ENCODE measurements around the gene DPP7. TPM values are rescaled to one million over a fixed set of nuclear protein-coding genes. Genes with fewer than 3 reads are reported as not detected.
A peak's percentile ranks its signal among the peaks of the same experiment; 100 is the strongest.

DPP7 gene
- total RNA-seq, 2 experiments from 2014 or later: 344 to 349 TPM

DNA sequence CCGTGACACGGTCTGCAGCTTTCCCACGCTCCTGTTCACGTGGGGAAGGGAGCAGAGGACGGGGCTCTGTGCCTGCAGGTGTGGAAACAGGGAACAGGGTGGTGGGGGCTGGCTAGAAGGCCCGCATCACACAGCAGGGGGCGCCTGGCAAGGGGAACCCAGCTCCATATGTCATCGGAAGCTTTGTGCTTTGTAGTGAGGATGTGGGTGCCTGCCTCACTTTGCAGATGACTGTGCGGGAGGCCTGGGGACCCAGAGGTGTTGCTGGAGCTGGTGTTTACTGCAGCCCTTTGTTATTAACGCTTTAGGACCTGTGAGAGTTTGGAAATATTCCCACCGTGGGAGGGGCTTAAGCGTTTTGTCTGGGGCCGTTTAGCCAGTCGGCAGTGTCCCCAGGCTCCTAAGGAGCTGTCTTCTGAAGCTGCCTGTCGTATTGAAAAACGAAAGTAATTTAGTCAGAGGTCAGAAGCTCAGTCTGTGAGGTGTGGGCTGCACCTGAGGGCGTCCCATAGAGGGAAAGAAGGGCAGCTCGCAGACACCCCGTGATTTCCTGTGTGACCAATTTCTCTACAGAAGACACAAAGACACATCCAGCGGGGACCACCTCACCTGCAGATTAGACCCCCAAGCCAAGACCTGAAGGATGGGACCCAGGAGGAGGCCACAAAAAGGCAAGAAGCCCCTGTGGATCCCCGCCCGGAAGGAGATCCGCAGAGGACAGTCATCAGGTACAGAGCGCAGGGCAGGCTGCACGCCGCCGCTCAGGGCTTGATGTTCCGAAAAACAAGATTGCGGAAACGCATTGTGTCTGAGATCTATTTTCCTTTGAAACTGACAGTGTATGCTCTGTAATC is 18.6 kb downstream of the DPP7 start:
- H3K27me3 Mint-ChIP-seq: no peaks in the 10 kb centered on the region
- ChIA-PET POLR2A (interaction anchor here (0.6 to 2.2 kb wide), 25 partner anchors 9 to 368 kb away, joined by 3 to 89 read pairs (median 5); partner anchors contain the start of genes MAN1B1, NELFB, RABL6 and RNF208), CTCF (interaction anchor here (0.6 to 2.3 kb wide), 16 partner anchors 9 to 141 kb away, joined by 3 to 20 read pairs (median 4); partner anchors contain the start of genes DPP7, MAN1B1, NPDC1 and RNF224)
- H3K4me3 Mint-ChIP-seq: peak overlapping the region; percentile 86
- Histone ChIP-seq H3K4me1 (ENCODE audit: insufficient read depth, low read length) (peaks cover 28% of the 10 kb centered on the region), H3K4me3 (ENCODE audit: low read length) (peak overlapping the region; percentile 42), H3K9me3 (ENCODE audit: control insufficient read depth in 1 of 2, insufficient read depth in 1 of 2, low read length in 2 of 2) (no peaks in the 10 kb centered on the region), H3K27ac (ENCODE audit: low read depth in 1 of 2, low read length in 2 of 2) (peak overlapping the region; percentile 59 to 85), H3K36me3 (ENCODE audit: insufficient read depth, low read length) (peaks cover 52% of the 10 kb centered on the region), H3K27me3 (ENCODE audit: control insufficient read depth in 1 of 2, insufficient read depth in 2 of 2, low read length in 2 of 2) (no peaks in the 10 kb centered on the region)
- H3K27ac Mint-ChIP-seq: peak overlapping the region; percentile 92
- peaks cover 22% of the 10 kb centered on the region for H3K4me1 Mint-ChIP-seq (ENCODE audit: low read depth)
- intact Hi-C loops (cut with DNase I, micrococcal nuclease): loop anchor here (1.0 to 10.0 kb wide), 4 partner anchors 19 to 509 kb away; partner anchors contain the start of genes RNF224 (in 2 of the 2), ARRDC1 (in 1 of the 2) and DPP7 (in 1 of the 2)
- peaks cover 60% of the 10 kb centered on the region for H3K36me3 Mint-ChIP-seq (ENCODE audit: low read depth)
- TF ChIP-seq, protein P1, sequence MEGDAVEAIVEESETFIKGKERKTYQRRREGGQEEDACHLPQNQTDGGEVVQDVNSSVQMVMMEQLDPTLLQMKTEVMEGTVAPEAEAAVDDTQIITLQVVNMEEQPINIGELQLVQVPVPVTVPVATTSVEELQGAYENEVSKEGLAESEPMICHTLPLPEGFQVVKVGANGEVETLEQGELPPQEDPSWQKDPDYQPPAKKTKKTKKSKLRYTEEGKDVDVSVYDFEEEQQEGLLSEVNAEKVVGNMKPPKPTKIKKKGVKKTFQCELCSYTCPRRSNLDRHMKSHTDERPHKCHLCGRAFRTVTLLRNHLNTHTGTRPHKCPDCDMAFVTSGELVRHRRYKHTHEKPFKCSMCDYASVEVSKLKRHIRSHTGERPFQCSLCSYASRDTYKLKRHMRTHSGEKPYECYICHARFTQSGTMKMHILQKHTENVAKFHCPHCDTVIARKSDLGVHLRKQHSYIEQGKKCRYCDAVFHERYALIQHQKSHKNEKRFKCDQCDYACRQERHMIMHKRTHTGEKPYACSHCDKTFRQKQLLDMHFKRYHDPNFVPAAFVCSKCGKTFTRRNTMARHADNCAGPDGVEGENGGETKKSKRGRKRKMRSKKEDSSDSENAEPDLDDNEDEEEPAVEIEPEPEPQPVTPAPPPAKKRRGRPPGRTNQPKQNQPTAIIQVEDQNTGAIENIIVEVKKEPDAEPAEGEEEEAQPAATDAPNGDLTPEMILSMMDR (IDR thresholded peaks at IDR 0.05): peak; percentile 80
- peak; percentile 78 to 95 (median 85) for DNase-seq
- H3K9me3 Mint-ChIP-seq: no peaks in the 10 kb centered on the region
- peak; percentile 98 for ATAC-seq (ENCODE audit: poor library complexity)

DNA sequence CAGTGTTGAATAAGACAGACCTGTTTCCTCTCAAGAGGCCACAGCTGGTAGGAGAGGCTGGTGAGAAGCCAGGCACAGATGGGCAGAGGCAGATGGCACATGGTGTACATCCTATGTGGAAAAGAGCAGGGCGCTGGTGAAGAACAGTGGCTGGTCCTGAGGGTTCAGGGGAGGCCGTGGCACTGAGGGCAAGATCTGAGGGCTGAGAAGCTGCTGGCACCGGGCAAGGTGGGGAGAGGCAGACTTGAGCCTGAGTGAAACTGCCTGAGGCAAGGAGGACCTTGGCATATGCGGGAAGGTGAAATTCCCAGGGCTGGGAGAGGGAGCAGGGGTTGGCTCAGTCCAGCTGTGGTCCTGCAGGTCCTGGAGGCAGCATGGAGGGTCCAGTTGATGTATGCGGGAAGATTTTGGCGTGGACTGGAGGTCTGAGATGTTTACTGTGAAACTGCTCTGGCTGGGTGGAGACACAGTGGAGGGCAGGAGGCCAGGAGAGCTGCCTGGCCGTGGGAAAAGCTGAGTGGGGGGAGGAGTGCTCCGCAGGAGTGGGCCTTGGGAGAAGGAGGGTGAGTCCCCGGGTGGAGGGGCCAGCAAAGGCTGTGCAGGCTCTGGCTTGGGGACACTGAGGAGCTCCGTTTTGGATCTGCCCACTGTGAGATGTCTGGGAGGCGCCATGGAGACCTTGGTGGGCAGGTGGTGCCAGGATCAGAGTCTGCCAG is 25.1 kb downstream of the DPP7 start:
- Histone ChIP-seq H3K4me1 (ENCODE audit: insufficient read depth, low read length) (peaks cover 22% of the 10 kb centered on the region), H3K27ac (ENCODE audit: low read depth in 1 of 2, low read length in 2 of 2) (no peak overlapping the region), H3K4me3 (ENCODE audit: low read length) (no peak overlapping the region), H3K36me3 (ENCODE audit: insufficient read depth, low read length) (peaks cover 30% of the 10 kb centered on the region), H3K9me3 (ENCODE audit: control insufficient read depth in 1 of 2, insufficient read depth in 1 of 2, low read length in 2 of 2) (no peaks in the 10 kb centered on the region), H3K27me3 (ENCODE audit: control insufficient read depth in 1 of 2, insufficient read depth in 2 of 2, low read length in 2 of 2) (no peaks in the 10 kb centered on the region)
- ATAC-seq (ENCODE audit: poor library complexity) (no peak), DNase-seq (no peak)
- ChIA-PET CTCF (interaction anchor here (0.8 kb wide), 1 partner anchor 60 kb away, joined by 4 read pairs; no protein-coding TSS in a partner anchor), POLR2A (interaction anchor here (3.7 to 4.2 kb wide), 2 partner anchors 41 to 151 kb away, joined by 28 to 32 read pairs; partner anchors contain the start of gene TUBB4B)
- H3K36me3 Mint-ChIP-seq (ENCODE audit: low read depth): peaks cover 64% of the 10 kb centered on the region
- peak overlapping the region; percentile 42 for H3K27ac Mint-ChIP-seq
- no peak overlapping the region for H3K4me3 Mint-ChIP-seq
- no peaks in the 10 kb centered on the region for H3K9me3 Mint-ChIP-seq
- peaks cover 36% of the 10 kb centered on the region for H3K4me1 Mint-ChIP-seq (ENCODE audit: low read depth)
- TF ChIP-seq, protein P1 (IDR thresholded peaks at IDR 0.05): no peak
- intact Hi-C loops (cut with DNase I, micrococcal nuclease): loop anchor here (5.0 kb wide), 2 partner anchors 38 to 607 kb away; partner anchors contain the start of gene SEC16A (in 1 of the 2)
- H3K27me3 Mint-ChIP-seq: no peaks in the 10 kb centered on the region

DNA sequence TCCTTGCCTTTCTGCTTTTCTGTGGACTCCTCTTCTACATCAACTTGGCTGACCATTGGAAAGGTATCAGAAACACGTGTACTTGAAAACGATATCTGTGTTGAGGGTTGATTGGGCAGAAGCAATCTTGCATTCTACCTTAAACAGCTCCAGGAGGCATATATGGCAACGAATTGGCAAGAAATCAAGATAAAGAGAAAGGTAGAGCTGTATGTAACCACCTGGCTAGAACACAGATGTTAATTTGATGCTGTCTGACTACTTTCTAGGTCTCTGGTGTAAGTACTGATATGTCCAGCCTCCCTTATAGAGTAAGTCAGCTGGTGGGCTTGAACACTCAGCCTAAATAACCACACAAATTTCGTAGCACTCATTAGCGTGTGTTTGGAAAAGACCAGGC is 26.4 kb downstream of the DPP7 start:
- peaks cover 36% of the 10 kb centered on the region for H3K4me1 Mint-ChIP-seq (ENCODE audit: low read depth)
- TF ChIP-seq, protein P1 (IDR thresholded peaks at IDR 0.05): no peak
- no peaks in the 10 kb centered on the region for H3K27me3 ChIP-seq (ENCODE audit: control insufficient read depth in 1 of 2, insufficient read depth in 2 of 2, low read length in 2 of 2)
- POLR2A ChIA-PET: interaction anchor here (3.7 to 4.2 kb wide), 2 partner anchors 42 to 153 kb away, joined by 28 to 32 read pairs; partner anchors contain the start of gene TUBB4B
- H3K4me3 ChIP-seq (ENCODE audit: low read length): no peak overlapping the region
- H3K27ac Mint-ChIP-seq: peak overlapping the region; percentile 89
- ATAC-seq (ENCODE audit: poor library complexity) (no peak), DNase-seq (no peak)
- CTCF ChIA-PET: interaction anchor here (1.4 to 1.5 kb wide), 2 partner anchors 20 to 246 kb away, joined by 3 to 6 read pairs; partner anchors contain the start of gene AJM1
- peaks cover 59% of the 10 kb centered on the region for H3K36me3 Mint-ChIP-seq (ENCODE audit: low read depth)
- H3K36me3 ChIP-seq (ENCODE audit: insufficient read depth, low read length): peaks cover 30% of the 10 kb centered on the region
- intact Hi-C loops (cut with DNase I, micrococcal nuclease): loop anchor here (5.0 kb wide), 2 partner anchors 39 to 606 kb away; partner anchors contain the start of gene SEC16A (in 1 of the 2)
- H3K9me3 ChIP-seq (ENCODE audit: control insufficient read depth in 1 of 2, insufficient read depth in 1 of 2, low read length in 2 of 2): no peaks in the 10 kb centered on the region
- H3K4me1 ChIP-seq (ENCODE audit: insufficient read depth, low read length): peaks cover 22% of the 10 kb centered on the region
- H3K9me3 Mint-ChIP-seq: no peaks in the 10 kb centered on the region
- H3K27ac ChIP-seq (ENCODE audit: low read depth in 1 of 2, low read length in 2 of 2): no peak overlapping the region
- H3K4me3 Mint-ChIP-seq: peak overlapping the region; percentile 88
- H3K27me3 Mint-ChIP-seq: no peaks in the 10 kb centered on the region

Data from CD4-positive, alpha-beta T cell (primary cell).